HepG2 (cell line): ENCODE data around the gene TGM5. TPM values are rescaled to one million over a fixed set of nuclear protein-coding genes. Genes with fewer than 3 reads are reported as not detected.

Source experiments
- ATAC-seq: fragments of 200-7000 bp; cut with Tn5 transposase; 3 replicates; pipeline ENCODE4 v1.9.1; 2020; ENCODE audit warnings: mild to moderate bottlenecking, moderate library complexity
- BruUV-seq: library from RNA; stranded (reverse); fragments of 400-500 nt; replicated peaks from 2 replicates; lab custom pipeline; 2021; lab: Mats Ljungman, UMichigan
- CTCF ChIA-PET: fragments of 300-600 bp; formaldehyde crosslinking; extraction: SDS; loops from one replicate; lab custom pipeline; 2021; ENCODE audit warnings: low total read pairs, inconsistent platforms, low intra/inter-chr PET ratio; lab: Yijun Ruan, JAX
- POLR2A ChIA-PET: fragments of 350-600 bp; sonication (Branson Sonifier 250); formaldehyde crosslinking; loops from one replicate; lab custom pipeline; 2020; ENCODE audit warnings: antibody characterized with exemption, inconsistent platforms; lab: Yijun Ruan, JAX
- DNase-seq: peaks from one replicate; pipeline ENCODE4 v3.0.0-alpha.2; 2015; ENCODE audit warnings: low spot score
- FAIRE-seq: peaks from 3 replicates; lab custom pipeline; 2011; peaks lifted over from hg19 to GRCh38; lab: Jason Lieb, UNC
- H2AFZ ChIP-seq: one replicate; pipeline ENCODE4 v1.6.1; 2011; ENCODE audit warnings: low read length, inconsistent platforms
- H3K27ac ChIP-seq: fragments of 300-600 bp; 3 replicates; pipeline ENCODE4 v1.8.0; 2011; ENCODE audit warnings: mixed run types, mild to moderate bottlenecking, mixed read lengths, low read length, inconsistent platforms; ENCODE audit not compliant: insufficient read depth; ENCODE audit errors: extremely low read length
- H3K27me3 ChIP-seq, 2 experiments: fragments of 200-600 bp in 1 of 2; 2 replicates in 1 of 2; 3 replicates in 1 of 2; pipeline versions ENCODE4 v1.6.0 to v1.8.0; 2011; ENCODE audit warnings: low read length in 2 of 2, mild to moderate bottlenecking in 2 of 2, moderate library complexity in 2 of 2, inconsistent platforms in 1 of 2; ENCODE audit not compliant: insufficient read depth in 2 of 2, control insufficient read depth in 1 of 2
- H3K36me3 ChIP-seq, 2 experiments: fragments of 200-600 bp in 1 of 2; replicated peaks in 1 of 2; 2 replicates in 1 of 2; 3 replicates in 1 of 2; pipeline versions ENCODE4 v1.5.1 to v1.8.0; 2011; ENCODE audit warnings: low read length in 2 of 2, inconsistent platforms in 1 of 2; ENCODE audit not compliant: insufficient read depth in 2 of 2, control insufficient read depth in 1 of 2
- H3K4me1 ChIP-seq: 2 replicates; pipeline ENCODE4 v1.5.1; 2012; ENCODE audit warnings: low read length, inconsistent platforms; ENCODE audit not compliant: insufficient read depth
- H3K4me2 ChIP-seq: 2 replicates; pipeline ENCODE4 v1.6.0; 2011; ENCODE audit warnings: low read depth, low read length, inconsistent platforms
- H3K4me3 ChIP-seq, 3 experiments: fragments of 200-600 bp in 1 of 3; sonication (generic), shearing (Covaris generic) in 1 of 3; replicated peaks in 1 of 3; 2 replicates each; pipeline ENCODE4 v1.5.1; 2011 to 2016; ENCODE audit warnings: low read length in 3 of 3, inconsistent platforms in 2 of 3, low read depth in 2 of 3, mild to moderate bottlenecking in 2 of 3, control low read depth in 1 of 3, mixed read lengths in 1 of 3; ENCODE audit not compliant: insufficient read depth in 1 of 3
- H3K79me2 ChIP-seq: one replicate; pipeline ENCODE4 v1.6.1; 2011; ENCODE audit warnings: low read length, inconsistent platforms; ENCODE audit not compliant: insufficient read depth
- H3K9ac ChIP-seq: 2 replicates; pipeline ENCODE4 v1.6.0; 2011; ENCODE audit warnings: mild to moderate bottlenecking, low read depth, low read length, inconsistent platforms; ENCODE audit not compliant: insufficient read depth
- H3K9me3 ChIP-seq: 2 replicates; pipeline ENCODE4 v1.5.1; 2012; ENCODE audit warnings: mild to moderate bottlenecking, low read length
- H4K20me1 ChIP-seq: 2 replicates; pipeline ENCODE4 v1.6.0; 2011; ENCODE audit warnings: inconsistent platforms, mild to moderate bottlenecking, low read length, moderate library complexity; ENCODE audit not compliant: insufficient read depth
- MLX ChIP-seq: IDR thresholded peaks from 2 replicates; pipeline ENCODE4 v1.6.1; 2016
- NR1H2 ChIP-seq: sonication (generic); formaldehyde crosslinking; IDR thresholded peaks from 2 replicates; pipeline ENCODE4 v1.8.1; 2022; ENCODE audit warnings: low read depth, missing genetic modification reagents, borderline replicate concordance
- REL ChIP-seq: sonication (generic); formaldehyde crosslinking; conservative IDR thresholded peaks from 2 replicates; pipeline ENCODE4 v1.8.0; 2022; ENCODE audit warnings: mild to moderate bottlenecking, missing genetic modification reagents, moderate library complexity
- RERE ChIP-seq: IDR thresholded peaks from 2 replicates; pipeline ENCODE4 v1.6.1; 2016; ENCODE audit warnings: low read depth, missing genetic modification reagents, missing compliant biosample characterization
- RXRB ChIP-seq: IDR thresholded peaks from 2 replicates; pipeline ENCODE4 v1.6.1; 2016; ENCODE audit warnings: borderline replicate concordance, missing genetic modification reagents, missing compliant biosample characterization
- TAF15 ChIP-seq: fragments of 200-400 bp; formaldehyde crosslinking; IDR thresholded peaks from one replicate; pipeline ENCODE4 v1.6.1; 2018; ENCODE audit warnings: mild to moderate bottlenecking, low read depth, low read length; ENCODE audit not compliant: poor library complexity, severe bottlenecking
- THAP7 ChIP-seq: sonication (generic); formaldehyde crosslinking; IDR thresholded peaks from 2 replicates; pipeline ENCODE4 v1.8.1; 2023; ENCODE audit warnings: mild to moderate bottlenecking, missing genetic modification reagents
- ZMAT5 ChIP-seq: sonication (generic); formaldehyde crosslinking; IDR thresholded peaks from 2 replicates; pipeline ENCODE4 v1.5.0; 2020; ENCODE audit warnings: mild to moderate bottlenecking, low read depth, missing genetic modification reagents, borderline replicate concordance
- ZNF30 ChIP-seq: sonication (generic); formaldehyde crosslinking; IDR thresholded peaks from 2 replicates; pipeline ENCODE4 v1.5.0; 2020; ENCODE audit warnings: mild to moderate bottlenecking, missing genetic modification reagents
- ZNF510 ChIP-seq: sonication (generic); formaldehyde crosslinking; IDR thresholded peaks from 2 replicates; pipeline ENCODE4 v1.4.0; 2020; ENCODE audit warnings: low read depth, mild to moderate bottlenecking, missing genetic modification reagents
- ZNF576 ChIP-seq: sonication (generic); formaldehyde crosslinking; IDR thresholded peaks from 2 replicates; pipeline ENCODE4 v1.4.0; 2020; ENCODE audit warnings: mild to moderate bottlenecking, missing genetic modification reagents
- ZNF660 ChIP-seq: sonication (generic); formaldehyde crosslinking; IDR thresholded peaks from 2 replicates; pipeline ENCODE4 v1.5.1; 2020; ENCODE audit warnings: mild to moderate bottlenecking, low read depth, missing genetic modification reagents, borderline replicate concordance
- ZNF703 ChIP-seq: sonication (generic); formaldehyde crosslinking; IDR thresholded peaks from 2 replicates; pipeline ENCODE4 v1.5.1; 2020; ENCODE audit warnings: missing genetic modification reagents, mild to moderate bottlenecking, moderate library complexity, borderline replicate concordance
- ZNF704 ChIP-seq: sonication (generic); formaldehyde crosslinking; IDR thresholded peaks from 2 replicates; pipeline ENCODE4 v1.8.1; 2023; ENCODE audit warnings: mild to moderate bottlenecking, inconsistent platforms, moderate library complexity, missing genetic modification reagents, borderline replicate concordance
- ZSCAN12 ChIP-seq: sonication (generic); formaldehyde crosslinking; IDR thresholded peaks from 2 replicates; pipeline ENCODE4 v1.9.0; 2021; ENCODE audit warnings: mild to moderate bottlenecking, missing genetic modification reagents
- in situ Hi-C: cut with HindIII; loops from 2 replicates; pipeline ENCODE4 v1.10.0; 2017; ENCODE audit warnings: low pct_unique_long_range_greater_than_20kb; ENCODE audit not compliant: extremely low pct_ligation_motif_present
- intact Hi-C: fragments of 100-400 bp; cut with micrococcal nuclease; formaldehyde crosslinking; loops from one replicate; pipeline ENCODE4 v1.10.0; 2022; ENCODE audit not compliant: unreplicated experiment
- polyA plus RNA-seq, 8 experiments: library from polyadenylated mRNA; depleted of rRNA in 3 of 8; stranded (reverse) in 7 of 8; unstranded in 1 of 8; fragments of >200 nt; fragmentation: Illumina TruSeq in 4 of 8; extraction: Trizol in 4 of 8; gene quantifications; 2 replicates each; pipeline versions ENCODE4 v1.2.1 to v1.2.3, GENCODE V29; 2011 to 2016; ENCODE audit warnings: low read depth in 4 of 8, missing spikeins in 1 of 8, mixed read lengths in 1 of 8; ENCODE audit not compliant: insufficient read depth in 1 of 8
- total RNA-seq, 5 experiments: library from RNA; depleted of rRNA; stranded (reverse); fragments of >200 nt; fragmentation: Illumina TruSeq; extraction: Trizol; gene quantifications; 2 replicates each; pipeline ENCODE4 v1.2.3, GENCODE V29; 2016; ENCODE audit warnings: low read depth in 1 of 5

The TGM5 gene
- total and polyA plus RNA-seq, 2 of the 13 experiments (the other 11 are each of a cell fraction or from before 2014, with no cell fraction given), result 0.18 to 0.65 TPM

- in situ Hi-C loops, result loop anchor here (25.0 kb wide), 1 partner anchor 501 kb away; no protein-coding TSS in a partner anchor
- H3K36me3 ChIP-seq, result no peaks in the 10 kb centered on the region
- no peak for FAIRE-seq
- no peaks in the 10 kb centered on the region for H3K4me1 ChIP-seq
- no peak overlapping the region for H3K9ac ChIP-seq
- ChIA-PET POLR2A (no interaction called here), CTCF (no interaction called here)
- intact Hi-C loops, result no loop called here
- H3K27ac ChIP-seq, result no peak overlapping the region
- no peaks in the 10 kb centered on the region for H3K9me3 ChIP-seq
- BruUV-seq, result no TSS peak
- no peak for DNase-seq
- H3K79me2 ChIP-seq, result no peaks in the 10 kb centered on the region
- H2AFZ ChIP-seq, result no peak overlapping the region
- no peak overlapping the region for H3K4me2 ChIP-seq
- no peaks in the 10 kb centered on the region for H4K20me1 ChIP-seq
- H3K4me3 ChIP-seq, result no peak overlapping the region
- no peak for TF ChIP-seq ZNF576
- no peak for TF ChIP-seq REL (CRISPR knock-in tag)
- no peak for TF ChIP-seq ZNF30 (CRISPR knock-in tag)
- TF ChIP-seq ZNF704, result no peak
- no peak for TF ChIP-seq MLX (CRISPR knock-in tag)
- no peak for TF ChIP-seq ZMAT5 (CRISPR knock-in tag)
- no peak for TF ChIP-seq THAP7 (CRISPR knock-in tag)
- TF ChIP-seq TAF15, result no peak
- no peak for TF ChIP-seq ZNF703 (CRISPR knock-in tag)
- no peak for TF ChIP-seq ZNF510 (CRISPR knock-in tag)
- TF ChIP-seq RXRB (CRISPR knock-in tag), result no peak
- TF ChIP-seq NR1H2 (CRISPR knock-in tag), result no peak
- no peak for TF ChIP-seq ZNF660 (CRISPR knock-in tag)
- TF ChIP-seq RERE (CRISPR knock-in tag), result no peak
- TF ChIP-seq ZSCAN12 (CRISPR knock-in tag), result no peak
- no peak for ATAC-seq
- peaks cover 1 to 46% of the 10 kb centered on the region in 2 experiments; a peak in 3 of 5 replicates for H3K27me3 ChIP-seq
These were observed 53.8 kb downstream of the TGM5 start for GRCh38 chr15:43212951-43213350.
